SK-N-MC (cell line): ENCODE measurements around the gene STKLD1.
"Not testable (repeated sequence)": the region's sequence is repeated elsewhere in the genome, so short reads cannot be mapped to it uniquely, and the experiment has no call there.

Experiments
- DNase-seq: peaks from one replicate; pipeline ENCODE4 v3.0.0-alpha.2; 2011; ENCODE audit warnings: low read depth, low spot score
- H3K27ac ChIP-seq: fragments of 200-600 bp; sonication (generic); 2 replicates; pipeline ENCODE4 v1.5.1; 2016; ENCODE audit warnings: mixed run types
- H3K36me3 ChIP-seq: fragments of 200-600 bp; sonication (generic); 2 replicates; pipeline ENCODE4 v1.6.1; 2017; ENCODE audit warnings: antibody characterized with exemption, low read length, mixed read lengths; ENCODE audit not compliant: insufficient read depth
- H3K4me3 ChIP-seq: fragments of 200-600 bp; sonication (generic); 2 replicates; pipeline ENCODE4 v1.5.1; 2016
- H3K9ac ChIP-seq: fragments of 200-600 bp; sonication (generic); 2 replicates; pipeline ENCODE4 v1.8.0; 2017; ENCODE audit warnings: mixed run types, mixed read lengths; ENCODE audit not compliant: insufficient read length
- H3K9me3 ChIP-seq: fragments of 200-600 bp; sonication (generic); 2 replicates; pipeline ENCODE4 v1.6.1; 2017; ENCODE audit warnings: low read depth, mild to moderate bottlenecking, antibody characterized with exemption, low read length, moderate library complexity, mixed read lengths
- EZH2 ChIP-seq: fragments of 200-600 bp; sonication (generic); IDR thresholded peaks from one replicate; pipeline ENCODE4 v1.6.1; 2017; ENCODE audit warnings: antibody characterized with exemption
- FOXP2 ChIP-seq: optimal IDR thresholded peaks from 2 replicates; pipeline ENCODE3; 2011; ENCODE audit warnings: mild to moderate bottlenecking, moderate library complexity; ENCODE audit not compliant: insufficient read depth; ENCODE audit errors: extremely low read length, control extremely low read depth
- POLR2AphosphoS5 ChIP-seq: IDR thresholded peaks from 2 replicates; pipeline ENCODE4 v1.6.1; 2012; ENCODE audit warnings: mild to moderate bottlenecking, low read depth, low read length, borderline replicate concordance

STKLD1 gene

DNA sequence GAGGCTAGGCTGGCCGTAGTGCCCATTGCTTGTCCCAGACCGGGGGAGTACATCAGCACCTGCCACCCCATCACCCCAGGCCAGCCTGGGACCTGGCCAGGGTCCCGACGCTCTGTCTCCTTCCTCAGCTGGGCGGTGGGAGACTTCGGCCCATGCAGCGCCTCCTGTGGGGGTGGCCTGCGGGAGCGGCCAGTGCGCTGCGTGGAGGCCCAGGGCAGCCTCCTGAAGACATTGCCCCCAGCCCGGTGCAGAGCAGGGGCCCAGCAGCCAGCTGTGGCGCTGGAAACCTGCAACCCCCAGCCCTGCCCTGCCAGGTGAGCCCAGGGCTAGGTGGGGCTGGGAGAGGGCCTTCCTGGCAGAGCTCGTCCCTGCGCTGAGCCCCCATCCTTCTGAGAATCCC lies 67.1 kb downstream of the STKLD1 start:
- TF ChIP-seq POLR2AphosphoS5: no peak
- no peak for TF ChIP-seq EZH2
- TF ChIP-seq FOXP2: no peak
- Histone ChIP-seq H3K27ac (no peak overlapping the region), H3K36me3 (no peaks in the 10 kb centered on the region), H3K4me3 (no peak overlapping the region), H3K9me3 (no peaks in the 10 kb centered on the region), H3K9ac (no peak overlapping the region)
- no peak for DNase-seq

DNA sequence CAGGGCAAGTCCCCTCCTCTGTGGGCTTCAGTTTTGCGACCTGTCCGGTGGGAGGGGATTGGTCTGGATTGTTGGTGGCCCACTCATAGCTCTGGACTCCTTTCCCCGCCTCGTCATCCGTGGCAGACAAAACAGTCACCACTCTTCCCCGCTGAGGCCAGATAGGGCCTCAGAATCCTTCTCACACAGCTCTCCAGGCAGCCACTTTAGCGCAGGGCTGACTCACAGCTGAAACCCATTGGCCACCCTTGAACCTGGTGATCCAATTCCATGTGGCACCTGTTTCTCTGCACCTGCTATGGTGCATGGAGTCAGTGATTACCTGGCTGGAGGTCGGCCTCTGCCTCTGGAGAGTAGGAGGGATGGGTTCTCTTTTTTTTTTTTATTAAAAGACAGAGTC lies 67.8 kb downstream of the STKLD1 start:
- Histone ChIP-seq H3K9ac (no peak overlapping the region), H3K27ac (no peak overlapping the region), H3K9me3 (no peaks in the 10 kb centered on the region), H3K4me3 (no peak overlapping the region), H3K36me3 (no peaks in the 10 kb centered on the region)
- no peak for DNase-seq
- TF ChIP-seq FOXP2 (no peak), POLR2AphosphoS5 (no peak), EZH2 (no peak)

DNA sequence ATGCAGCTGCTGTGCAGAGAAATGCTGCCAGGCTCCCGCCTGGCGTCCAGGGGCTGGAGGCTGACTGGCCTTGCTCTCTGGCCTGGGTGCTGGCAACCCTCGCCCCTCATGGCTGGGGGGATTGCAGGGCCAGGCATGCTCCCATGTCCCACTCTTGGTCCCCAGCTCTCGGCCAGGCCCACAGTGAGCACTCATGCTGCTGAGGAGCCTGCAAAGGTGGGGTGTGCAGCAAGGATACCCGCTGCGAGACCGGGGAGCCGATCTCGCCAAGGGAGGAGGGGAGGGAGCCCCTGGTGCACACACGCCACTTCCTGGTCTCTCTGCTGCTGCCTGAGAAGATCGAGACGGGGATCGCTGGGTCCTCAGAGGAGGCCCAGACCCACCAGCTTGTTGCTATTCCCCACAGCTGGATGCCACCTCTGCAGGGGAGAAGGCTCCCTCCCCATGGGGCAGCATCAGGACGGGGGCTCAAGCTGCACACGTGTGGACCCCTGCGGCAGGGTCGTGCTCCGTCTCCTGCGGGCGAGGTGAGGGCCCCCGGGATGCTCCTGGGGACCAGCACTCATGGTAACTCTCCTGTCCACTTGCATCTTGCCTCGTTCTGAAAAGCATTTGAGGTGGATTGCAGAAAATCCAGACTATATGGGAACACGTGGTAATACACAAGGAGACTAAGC lies 69.3 kb downstream of the STKLD1 start:
- no peak overlapping the region for H3K4me3 ChIP-seq
- H3K9me3 ChIP-seq: no peaks in the 10 kb centered on the region
- TF ChIP-seq POLR2AphosphoS5 (no peak), FOXP2 (no peak), EZH2 (no peak)
- no peaks in the 10 kb centered on the region for H3K36me3 ChIP-seq
- no peak for DNase-seq
- no peak overlapping the region for H3K27ac ChIP-seq
- no peak overlapping the region for H3K9ac ChIP-seq

DNA sequence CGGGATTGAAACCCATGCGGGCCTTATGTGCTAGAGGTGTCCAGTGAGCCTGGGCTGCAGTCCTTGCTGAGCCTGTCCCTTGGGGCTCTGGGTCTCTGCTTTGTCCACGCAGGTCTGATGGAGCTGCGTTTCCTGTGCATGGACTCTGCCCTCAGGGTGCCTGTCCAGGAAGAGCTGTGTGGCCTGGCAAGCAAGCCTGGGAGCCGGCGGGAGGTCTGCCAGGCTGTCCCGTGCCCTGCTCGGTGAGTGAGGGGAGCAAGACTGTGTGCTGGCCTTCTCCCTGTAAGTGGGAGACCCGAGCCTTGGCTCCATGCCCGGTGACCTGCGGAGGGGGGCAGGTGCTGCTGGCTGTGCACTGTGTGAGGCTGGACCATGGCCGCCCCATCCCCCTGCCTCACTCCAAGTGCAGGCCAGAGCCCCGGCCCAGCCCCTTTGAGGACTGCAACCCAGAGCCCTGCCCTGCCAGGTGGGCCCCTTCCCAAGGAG lies 72.4 kb downstream of the STKLD1 start:
- no peak for DNase-seq
- Histone ChIP-seq H3K9me3 (no peaks in the 10 kb centered on the region), H3K9ac (no peak overlapping the region), H3K36me3 (no peaks in the 10 kb centered on the region), H3K27ac (no peak overlapping the region), H3K4me3 (no peak overlapping the region)
- no peak for TF ChIP-seq EZH2
- no peak for TF ChIP-seq POLR2AphosphoS5
- TF ChIP-seq FOXP2: no peak

DNA sequence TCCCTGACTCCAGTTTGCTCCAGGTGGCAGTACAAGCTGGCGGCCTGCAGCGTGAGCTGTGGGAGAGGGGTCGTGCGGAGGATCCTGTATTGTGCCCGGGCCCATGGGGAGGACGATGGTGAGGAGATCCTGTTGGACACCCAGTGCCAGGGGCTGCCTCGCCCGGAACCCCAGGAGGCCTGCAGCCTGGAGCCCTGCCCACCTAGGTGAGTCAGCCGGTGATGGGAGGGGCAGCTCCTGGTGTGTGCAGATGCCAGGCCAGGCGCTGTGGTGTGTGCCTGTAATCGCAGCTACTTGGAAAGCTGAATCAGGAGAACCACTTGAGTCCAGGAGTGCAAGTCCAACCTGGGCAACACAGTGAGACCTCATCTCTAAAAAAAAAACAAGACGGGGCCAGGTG lies 73.6 kb downstream of the STKLD1 start:
- Histone ChIP-seq H3K9me3 (no peaks in the 10 kb centered on the region), H3K4me3 (no peak overlapping the region), H3K9ac (no peak overlapping the region), H3K36me3 (no peaks in the 10 kb centered on the region), H3K27ac (no peak overlapping the region)
- TF ChIP-seq EZH2: no peak
- TF ChIP-seq POLR2AphosphoS5: no peak
- no peak for TF ChIP-seq FOXP2
- no peak for DNase-seq

DNA sequence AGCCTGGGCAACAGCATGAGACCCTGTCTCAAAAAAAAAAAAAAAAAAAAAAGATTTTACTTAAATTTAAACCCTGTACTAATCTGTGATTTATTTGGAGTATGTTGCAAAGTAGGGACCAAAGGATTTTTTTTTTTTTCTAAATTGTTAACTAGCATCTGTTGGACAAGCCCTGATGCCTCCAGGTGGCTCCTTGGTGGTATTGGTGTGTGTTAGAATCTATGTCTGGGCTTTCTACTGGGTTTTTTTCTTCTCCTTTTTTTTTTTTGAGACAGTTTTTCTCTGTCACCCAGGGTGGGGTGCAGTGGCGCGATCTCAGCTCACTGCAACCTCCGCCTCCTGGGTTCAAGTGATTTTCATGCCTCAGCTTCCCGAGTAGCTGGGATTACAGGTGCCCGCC lies 75.7 kb downstream of the STKLD1 start:
- H3K9ac ChIP-seq, H3K9me3 ChIP-seq, H3K36me3 ChIP-seq, DNase-seq, H3K4me3 ChIP-seq, H3K27ac ChIP-seq: not testable (repeated sequence)

DNA sequence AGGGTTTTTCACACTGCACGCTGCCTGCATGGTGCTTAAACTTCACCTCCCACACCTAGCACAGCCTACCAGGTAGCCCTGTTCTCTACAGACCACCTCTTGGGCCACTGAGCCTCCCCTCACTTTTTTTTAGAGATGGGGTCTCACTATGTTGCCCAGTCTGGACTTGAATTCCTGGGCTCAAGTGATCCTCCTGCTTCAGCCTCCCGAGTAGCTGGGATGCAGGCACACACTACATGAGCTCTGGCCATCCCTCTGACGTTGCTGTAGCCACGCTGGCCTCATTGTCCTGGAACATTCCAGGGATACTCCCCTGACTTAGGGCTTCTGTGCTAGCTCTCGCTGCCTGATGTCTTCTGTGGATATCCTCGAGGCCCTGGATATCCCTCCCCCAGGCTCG lies 76.4 kb downstream of the STKLD1 start:
- TF ChIP-seq POLR2AphosphoS5: no peak
- TF ChIP-seq EZH2: no peak
- no peak for TF ChIP-seq FOXP2
- Histone ChIP-seq H3K9ac (no peak overlapping the region), H3K36me3 (no peaks in the 10 kb centered on the region), H3K4me3 (no peak overlapping the region), H3K27ac (no peak overlapping the region), H3K9me3 (no peaks in the 10 kb centered on the region)
- no peak for DNase-seq

DNA sequence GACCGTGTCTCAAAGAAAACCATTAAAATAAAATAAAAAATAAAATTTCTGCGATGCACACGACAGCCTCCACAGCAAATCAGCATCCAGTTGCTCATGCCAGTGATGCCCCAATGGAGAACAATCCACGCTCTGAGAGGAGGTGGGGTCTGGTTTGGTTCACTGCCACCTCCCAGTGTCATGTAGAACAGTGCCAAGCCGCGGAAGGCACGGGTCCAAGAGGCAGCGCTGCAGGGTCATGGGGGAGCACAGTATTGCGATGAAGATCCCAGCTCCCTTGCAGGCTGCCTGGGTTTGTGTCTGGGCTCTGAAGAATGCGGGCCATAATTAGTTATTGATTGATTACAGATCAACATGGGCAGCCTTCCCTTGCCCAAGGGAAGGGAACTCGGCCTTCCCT lies 77.5 kb downstream of the STKLD1 start:
- H3K4me3 ChIP-seq: no peak overlapping the region
- no peaks in the 10 kb centered on the region for H3K36me3 ChIP-seq
- TF ChIP-seq EZH2 (no peak), FOXP2 (no peak), POLR2AphosphoS5 (no peak)
- no peak for DNase-seq
- H3K9me3 ChIP-seq: no peaks in the 10 kb centered on the region
- no peak overlapping the region for H3K9ac ChIP-seq
- H3K27ac ChIP-seq: no peak overlapping the region

DNA sequence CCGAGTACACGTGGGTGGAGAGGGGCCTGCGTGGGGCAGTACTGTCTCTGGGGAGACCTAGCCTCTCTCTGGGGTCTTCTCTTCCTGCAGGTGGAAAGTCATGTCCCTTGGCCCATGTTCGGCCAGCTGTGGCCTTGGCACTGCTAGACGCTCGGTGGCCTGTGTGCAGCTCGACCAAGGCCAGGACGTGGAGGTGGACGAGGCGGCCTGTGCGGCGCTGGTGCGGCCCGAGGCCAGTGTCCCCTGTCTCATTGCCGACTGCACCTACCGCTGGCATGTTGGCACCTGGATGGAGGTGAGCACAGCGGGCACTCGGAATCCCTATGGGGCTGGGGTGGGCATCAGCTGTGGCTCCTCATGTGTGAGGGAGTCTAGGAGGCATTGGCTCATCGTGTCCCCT lies 78.2 kb downstream of the STKLD1 start:
- no peak for DNase-seq
- H3K4me3 ChIP-seq: no peak overlapping the region
- H3K27ac ChIP-seq: no peak overlapping the region
- no peaks in the 10 kb centered on the region for H3K36me3 ChIP-seq
- no peaks in the 10 kb centered on the region for H3K9me3 ChIP-seq
- H3K9ac ChIP-seq: no peak overlapping the region
- no peak for TF ChIP-seq FOXP2
